GM12878 (cell line): ENCODE results near the gene FEN1. TPM values are rescaled to one million over a fixed set of nuclear protein-coding genes. Genes with fewer than 3 reads are reported as not detected.

ENCODE experiments used
- ATAC-seq: fragments of 200-7000 bp; cut with Tn5 transposase; 3 replicates; pipeline ENCODE4 v1.9.1; 2020; ENCODE audit warnings: mild to moderate bottlenecking, moderate library complexity
- BruUV-seq: library from RNA; stranded (reverse); fragments of 400-500 nt; replicated peaks from 2 replicates; lab custom pipeline; 2021; lab: Mats Ljungman, UMichigan
- CTCF ChIA-PET: fragments of 300-600 bp; sonication (Branson Sonifier 250); formaldehyde crosslinking; extraction: SDS; loops from one replicate; lab custom pipeline; 2021; ENCODE audit warnings: inconsistent platforms; lab: Yijun Ruan, JAX
- POLR2A ChIA-PET: fragments of 350-600 bp; formaldehyde crosslinking; extraction: SDS; loops from one replicate; lab custom pipeline; 2021; ENCODE audit warnings: inconsistent platforms; lab: Charles Lee
- RAD21 ChIA-PET: fragments of 300-600 bp; sonication (Branson Sonifier 250); formaldehyde crosslinking; loops from one replicate; lab custom pipeline; 2023; ENCODE audit warnings: antibody characterized with exemption; ENCODE audit not compliant: unreplicated experiment; lab: Charles Lee
- SMC1A ChIA-PET: fragments of 300-600 bp; sonication (Branson Sonifier 250); formaldehyde crosslinking; loops from one replicate; lab custom pipeline; 2023; ENCODE audit not compliant: unreplicated experiment, uncharacterized antibody; lab: Charles Lee
- DNase-seq: peaks from one replicate; pipeline ENCODE4 v3.0.0-alpha.2; 2011; ENCODE audit warnings: low read depth, low spot score
- FAIRE-seq: peaks from 3 replicates; lab custom pipeline; 2011; peaks lifted over from hg19 to GRCh38; lab: Jason Lieb, UNC
- H2AFZ ChIP-seq: 2 replicates; pipeline ENCODE4 v1.6.0; 2011; ENCODE audit warnings: low read depth, low read length, control low read depth; ENCODE audit not compliant: control insufficient read depth
- H3K27ac ChIP-seq: 2 replicates; pipeline ENCODE4 v1.5.1; 2011; ENCODE audit warnings: control low read depth; ENCODE audit not compliant: control insufficient read depth, insufficient read depth
- H3K27me3 ChIP-seq, 2 experiments: replicated peaks in 1 of 2; 2 replicates each; pipeline versions ENCODE4 v1.6.0 to v1.6.1; 2011; ENCODE audit warnings: low read length in 1 of 2; ENCODE audit not compliant: control insufficient read depth in 2 of 2, insufficient read depth in 2 of 2
- H3K36me3 ChIP-seq, 2 experiments: 2 replicates each; pipeline ENCODE4 v1.5.1; 2011; ENCODE audit warnings: low read length in 1 of 2; ENCODE audit not compliant: control insufficient read depth in 2 of 2, insufficient read depth in 2 of 2
- H3K4me1 ChIP-seq: 2 replicates; pipeline ENCODE4 v1.6.1; 2011; ENCODE audit warnings: mild to moderate bottlenecking, low read length, moderate library complexity, mixed read lengths; ENCODE audit not compliant: control insufficient read depth, insufficient read depth
- H3K4me2 ChIP-seq: 2 replicates; pipeline ENCODE4 v1.6.0; 2011; ENCODE audit warnings: control low read depth; ENCODE audit not compliant: control insufficient read depth, insufficient read depth
- H3K4me3 ChIP-seq: fragments of 200-600 bp; sonication (generic); 2 replicates; pipeline ENCODE4 v1.5.1; 2016
- H3K79me2 ChIP-seq: 2 replicates; pipeline ENCODE4 v1.6.0; 2011; ENCODE audit warnings: low read length; ENCODE audit not compliant: control insufficient read depth, insufficient read depth
- H3K9ac ChIP-seq: 2 replicates; pipeline ENCODE4 v1.8.0; 2011; ENCODE audit warnings: low read length, control low read depth, mixed read lengths; ENCODE audit not compliant: control insufficient read depth, insufficient read depth
- H3K9me3 ChIP-seq: replicated peaks from 3 replicates; pipeline ENCODE4 v1.5.1; 2011; ENCODE audit warnings: mild to moderate bottlenecking, low read length; ENCODE audit not compliant: control insufficient read depth, insufficient read depth
- H4K20me1 ChIP-seq: 2 replicates; pipeline ENCODE4 v1.6.0; 2011; ENCODE audit not compliant: control insufficient read depth, insufficient read depth
- EGR1 ChIP-seq, 2 experiments: IDR thresholded peaks; 1 replicate in 1 of 2; 2 replicates in 1 of 2; pipeline ENCODE4 v1.6.1; 2011 to 2012; ENCODE audit warnings: low read depth in 2 of 2, low read length in 2 of 2, borderline replicate concordance in 1 of 2, mild to moderate bottlenecking in 1 of 2, moderate library complexity in 1 of 2
- FOS ChIP-seq: IDR thresholded peaks from 3 replicates; pipeline ENCODE4 v1.6.1; 2011; ENCODE audit warnings: borderline replicate concordance; ENCODE audit not compliant: insufficient read length; ENCODE audit errors: extremely low read depth
- FOXK2 ChIP-seq: fragments of 450-650 bp; IDR thresholded peaks from 2 replicates; pipeline ENCODE4 v1.6.1; 2017; ENCODE audit warnings: mild to moderate bottlenecking, moderate library complexity
- FOXM1 ChIP-seq: IDR thresholded peaks from 2 replicates; pipeline ENCODE4 v1.6.1; 2012; ENCODE audit warnings: low read depth, mild to moderate bottlenecking, inconsistent platforms, low read length, moderate library complexity
- IRF4 ChIP-seq: IDR thresholded peaks from 2 replicates; pipeline ENCODE4 v1.6.1; 2011; ENCODE audit warnings: low read depth, low read length
- JUND ChIP-seq: IDR thresholded peaks from 2 replicates; pipeline ENCODE4 v1.6.1; 2012; ENCODE audit warnings: low read depth, mild to moderate bottlenecking, low read length, improper control_type of control experiment, moderate library complexity
- LARP7 ChIP-seq: fragments of 450-650 bp; IDR thresholded peaks from 2 replicates; pipeline ENCODE4 v1.6.1; 2017; ENCODE audit warnings: mild to moderate bottlenecking
- MTA2 ChIP-seq: fragments of 450-650 bp; IDR thresholded peaks from 2 replicates; pipeline ENCODE4 v1.6.1; 2016; ENCODE audit warnings: low read depth, mild to moderate bottlenecking, moderate library complexity
- MXI1 ChIP-seq: fragments of 150-350 bp; IDR thresholded peaks from 2 replicates; pipeline ENCODE4 v1.6.1; 2011; ENCODE audit warnings: low read depth, mild to moderate bottlenecking, inconsistent platforms, low read length, improper control_type of control experiment
- PAX8 ChIP-seq: fragments of 450-650 bp; IDR thresholded peaks from 2 replicates; pipeline ENCODE4 v1.6.1; 2017; ENCODE audit warnings: mild to moderate bottlenecking, moderate library complexity
- PBX3 ChIP-seq: IDR thresholded peaks from 2 replicates; pipeline ENCODE4 v1.6.1; 2011; ENCODE audit warnings: mild to moderate bottlenecking, low read depth, low read length, moderate library complexity; ENCODE audit not compliant: insufficient replicate concordance
- SMC3 ChIP-seq: IDR thresholded peaks from 2 replicates; pipeline ENCODE4 v1.6.1; 2011; ENCODE audit warnings: low read length, improper control_type of control experiment, borderline replicate concordance
- STAT3 ChIP-seq: IDR thresholded peaks from 2 replicates; pipeline ENCODE4 v1.6.1; 2011; ENCODE audit warnings: low read depth, low read length, improper control_type of control experiment
- WGBS: methylation state at CpG from one replicate; pipeline ENCODE4 v1.1.6; 2016; ENCODE audit warnings: low lambda C conversion rate; ENCODE audit not compliant: insufficient replicate concordance, insufficient coverage; ENCODE audit errors: missing lambda C conversion rate; 5-methylcytosine and 5-hydroxymethylcytosine counted together
- in situ Hi-C: fragments of 300-500 bp; cut with MboI; formaldehyde crosslinking; loops from 9 replicates; pipeline ENCODE4 v1.14.3; 2018; ENCODE audit warnings: mixed read lengths
- intact Hi-C: fragments of 100-400 bp; cut with micrococcal nuclease; formaldehyde crosslinking; loops from one replicate; pipeline ENCODE4 v1.14.2; 2022; ENCODE audit not compliant: unreplicated experiment
- polyA plus RNA-seq, 11 experiments: library from polyadenylated mRNA; depleted of rRNA in 4 of 11; unstranded in 6 of 11; stranded (reverse) in 5 of 11; fragments of >200 nt; fragmentation: Nextera tagmentation in 4 of 11; fragmentation: Illumina TruSeq in 1 of 11; extraction: Ambion mirVana in 4 of 11; extraction: Trizol in 1 of 11; gene quantifications; 1 replicate in 1 of 11; 2 replicates in 10 of 11; pipeline versions ENCODE4 v1.2.1 to v1.2.3, GENCODE V29; 2011 to 2016; ENCODE audit warnings: inconsistent platforms in 2 of 11, missing spikeins in 2 of 11, low read depth in 1 of 11
- total RNA-seq, 4 experiments: library from RNA; depleted of rRNA in 3 of 4; stranded (reverse); fragments of >200 nt in 3 of 4; fragmentation: Illumina TruSeq in 1 of 4; extraction: Trizol in 1 of 4; gene quantifications; 2 replicates each; pipeline versions ENCODE4 v1.2.1 to v1.2.3, GENCODE V29; 2013 to 2021
- TF ChIP-seq, protein P1 (sequence below): fragments of 450-650 bp; IDR thresholded peaks from 2 replicates; pipeline ENCODE4 v1.6.1; 2016; ENCODE audit warnings: mild to moderate bottlenecking, moderate library complexity, borderline replicate concordance
- TF ChIP-seq, protein P2 (sequence below): fragments of 450-650 bp; IDR thresholded peaks from 2 replicates; pipeline ENCODE4 v1.6.1; 2017; ENCODE audit warnings: mild to moderate bottlenecking, low read depth, inconsistent platforms; ENCODE audit not compliant: poor library complexity, severe bottlenecking

FEN1 gene
- total and polyA plus RNA-seq, 10 of the 15 experiments (the other 5 are each of a cell fraction or from before 2014, with no cell fraction given): 54.8 to 282 (median 125) TPM

- TF ChIP-seq JUND: no peak
- no peak for TF ChIP-seq EGR1 (IDR thresholded peaks at IDR 0.05; ENCODE audit: borderline replicate concordance in 1 of 2, low read depth in 2 of 2, low read length in 2 of 2)
- TF ChIP-seq FOXM1: no peak
- no peak for TF ChIP-seq STAT3
- TF ChIP-seq PAX8: no peak
- no peak for TF ChIP-seq FOS
- TF ChIP-seq MXI1: no peak
- TF ChIP-seq, protein P1, sequence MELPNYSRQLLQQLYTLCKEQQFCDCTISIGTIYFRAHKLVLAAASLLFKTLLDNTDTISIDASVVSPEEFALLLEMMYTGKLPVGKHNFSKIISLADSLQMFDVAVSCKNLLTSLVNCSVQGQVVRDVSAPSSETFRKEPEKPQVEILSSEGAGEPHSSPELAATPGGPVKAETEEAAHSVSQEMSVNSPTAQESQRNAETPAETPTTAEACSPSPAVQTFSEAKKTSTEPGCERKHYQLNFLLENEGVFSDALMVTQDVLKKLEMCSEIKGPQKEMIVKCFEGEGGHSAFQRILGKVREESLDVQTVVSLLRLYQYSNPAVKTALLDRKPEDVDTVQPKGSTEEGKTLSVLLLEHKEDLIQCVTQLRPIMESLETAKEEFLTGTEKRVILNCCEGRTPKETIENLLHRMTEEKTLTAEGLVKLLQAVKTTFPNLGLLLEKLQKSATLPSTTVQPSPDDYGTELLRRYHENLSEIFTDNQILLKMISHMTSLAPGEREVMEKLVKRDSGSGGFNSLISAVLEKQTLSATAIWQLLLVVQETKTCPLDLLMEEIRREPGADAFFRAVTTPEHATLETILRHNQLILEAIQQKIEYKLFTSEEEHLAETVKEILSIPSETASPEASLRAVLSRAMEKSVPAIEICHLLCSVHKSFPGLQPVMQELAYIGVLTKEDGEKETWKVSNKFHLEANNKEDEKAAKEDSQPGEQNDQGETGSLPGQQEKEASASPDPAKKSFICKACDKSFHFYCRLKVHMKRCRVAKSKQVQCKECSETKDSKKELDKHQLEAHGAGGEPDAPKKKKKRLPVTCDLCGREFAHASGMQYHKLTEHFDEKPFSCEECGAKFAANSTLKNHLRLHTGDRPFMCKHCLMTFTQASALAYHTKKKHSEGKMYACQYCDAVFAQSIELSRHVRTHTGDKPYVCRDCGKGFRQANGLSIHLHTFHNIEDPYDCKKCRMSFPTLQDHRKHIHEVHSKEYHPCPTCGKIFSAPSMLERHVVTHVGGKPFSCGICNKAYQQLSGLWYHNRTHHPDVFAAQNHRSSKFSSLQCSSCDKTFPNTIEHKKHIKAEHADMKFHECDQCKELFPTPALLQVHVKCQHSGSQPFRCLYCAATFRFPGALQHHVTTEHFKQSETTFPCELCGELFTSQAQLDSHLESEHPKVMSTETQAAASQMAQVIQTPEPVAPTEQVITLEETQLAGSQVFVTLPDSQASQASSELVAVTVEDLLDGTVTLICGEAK: no peak
- no peak for TF ChIP-seq PBX3
- no peak for TF ChIP-seq MTA2
- no peak for TF ChIP-seq LARP7
- TF ChIP-seq, protein P2, sequence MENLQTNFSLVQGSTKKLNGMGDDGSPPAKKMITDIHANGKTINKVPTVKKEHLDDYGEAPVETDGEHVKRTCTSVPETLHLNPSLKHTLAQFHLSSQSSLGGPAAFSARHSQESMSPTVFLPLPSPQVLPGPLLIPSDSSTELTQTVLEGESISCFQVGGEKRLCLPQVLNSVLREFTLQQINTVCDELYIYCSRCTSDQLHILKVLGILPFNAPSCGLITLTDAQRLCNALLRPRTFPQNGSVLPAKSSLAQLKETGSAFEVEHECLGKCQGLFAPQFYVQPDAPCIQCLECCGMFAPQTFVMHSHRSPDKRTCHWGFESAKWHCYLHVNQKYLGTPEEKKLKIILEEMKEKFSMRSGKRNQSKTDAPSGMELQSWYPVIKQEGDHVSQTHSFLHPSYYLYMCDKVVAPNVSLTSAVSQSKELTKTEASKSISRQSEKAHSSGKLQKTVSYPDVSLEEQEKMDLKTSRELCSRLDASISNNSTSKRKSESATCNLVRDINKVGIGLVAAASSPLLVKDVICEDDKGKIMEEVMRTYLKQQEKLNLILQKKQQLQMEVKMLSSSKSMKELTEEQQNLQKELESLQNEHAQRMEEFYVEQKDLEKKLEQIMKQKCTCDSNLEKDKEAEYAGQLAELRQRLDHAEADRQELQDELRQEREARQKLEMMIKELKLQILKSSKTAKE: no peak
- no peak for TF ChIP-seq SMC3
- no peak for TF ChIP-seq FOXK2
- TF ChIP-seq IRF4: no peak
- Histone ChIP-seq H3K9me3 (no peaks in the 10 kb centered on the region), H3K36me3 (peaks cover 7 to 9% of the 10 kb centered on the region in 2 experiments; a peak in 3 of 4 replicates), H4K20me1 (no peaks in the 10 kb centered on the region), H3K4me2 (no peak overlapping the region), H3K4me1 (no peaks in the 10 kb centered on the region; the same call in 1 of the 2 replicates), H3K4me3 (no peak overlapping the region), H3K27me3 (no peaks in the 10 kb centered on the region), H3K79me2 (peaks cover 76% of the 10 kb centered on the region), H2AFZ (no peak overlapping the region), H3K9ac (no peak overlapping the region), H3K27ac (no peak overlapping the region)
- in situ Hi-C loops: loop anchor here (5.0 kb wide), 2 partner anchors 101 to 311 kb away; no protein-coding TSS in a partner anchor
- ChIA-PET CTCF (interaction anchor here (1.0 to 12.7 kb wide), 19 partner anchors 8 to 316 kb away, joined by 3 to 188 read pairs (median 39); partner anchors contain the start of genes BEST1, FADS1 and FADS2), RAD21 (interaction anchor here (0.9 to 6.2 kb wide), 13 partner anchors 8 to 317 kb away, joined by 3 to 96 read pairs (median 9); partner anchors contain the start of genes BEST1 and FADS2), POLR2A (interaction anchor here (2.1 to 7.0 kb wide), 3 partner anchors 20 to 39 kb away, joined by 21 to 77 read pairs (median 22); partner anchors contain the start of genes FADS1 and FADS2), SMC1A (interaction anchor here (1.2 to 6.0 kb wide), 15 partner anchors 9 to 313 kb away, joined by 3 to 86 read pairs (median 15); partner anchors contain the start of genes BEST1 and FADS2)
- no peak for ATAC-seq
- WGBS: 97% methylated on average over 18 of the region's 18 CpGs
- no peak for DNase-seq
- no TSS peak for BruUV-seq
- intact Hi-C loops: loop anchor here (5.0 kb wide), 4 partner anchors 76 to 311 kb away; partner anchors contain the start of gene FTH1
- no peak for FAIRE-seq
These were observed 3.3 kb downstream of the FEN1 start for GRCh38 chr11:61795876-61796526.
